Thyroid gland (tissue), 4 donors: ENCODE data around the gene TMSB10. TPM values are rescaled to one million over a fixed set of nuclear protein-coding genes. Genes with fewer than 3 reads are reported as not detected.

Experiments
- DNase-seq, 2 donors: peaks; one replicate each; pipeline ENCODE4 v3.0.0-alpha.2; 2019
- H3K27ac ChIP-seq, 3 donors: fragments of 200-600 bp; sonication (generic); 1 replicate in 2 of 3; 2 replicates in 1 of 3; pipeline ENCODE4 v1.5.1; 2016 to 2019; ENCODE audit warnings: mild to moderate bottlenecking in 1 of 3, moderate library complexity in 1 of 3
- H3K27me3 ChIP-seq: fragments of 200-600 bp; sonication (generic); one replicate; pipeline ENCODE4 v1.5.1; 2019
- H3K36me3 ChIP-seq, 2 donors: fragments of 200-600 bp; sonication (generic); one replicate each; pipeline ENCODE4 v1.5.1; 2016 to 2019
- H3K4me1 ChIP-seq, 2 donors: fragments of 200-600 bp; sonication (generic); one replicate each; pipeline ENCODE4 v1.5.1; 2017 to 2019
- H3K4me3 ChIP-seq, 3 donors: fragments of 200-600 bp; sonication (generic); replicated peaks in 1 of 3; 1 replicate in 2 of 3; 2 replicates in 1 of 3; pipeline ENCODE4 v1.5.1; 2016; ENCODE audit warnings: mild to moderate bottlenecking in 1 of 3
- H3K9me3 ChIP-seq: fragments of 200-600 bp; sonication (generic); one replicate; pipeline ENCODE4 v1.5.1; 2017
- POLR2A ChIP-seq, 2 donors: fragments of 450-650 bp; IDR thresholded peaks; one replicate each; pipeline ENCODE4 v1.6.1; 2017; ENCODE audit warnings: antibody characterized with exemption in 2 of 2, mild to moderate bottlenecking in 2 of 2, moderate library complexity in 1 of 2
- WGBS, 2 donors: methylation state at CpG; one replicate each; pipeline ENCODE4 v1.1.5; 2017; 5-methylcytosine and 5-hydroxymethylcytosine counted together
- intact Hi-C: fragments of 100-400 bp; cut with DNase I; formaldehyde crosslinking; loops from one replicate; pipeline ENCODE4 v1.15.1; 2023
- total RNA-seq, 4 donors: library from RNA; depleted of rRNA; stranded (reverse); fragments of >200 nt; gene quantifications; one replicate each; pipeline ENCODE4 v1.2.3, GENCODE V29; 2016
- TF ChIP-seq, protein P1 (sequence below), 6 experiments: fragments of 200-600 bp in 3 of 6; fragments of 450-650 bp in 3 of 6; sonication (generic) in 3 of 6; IDR thresholded peaks; one replicate each; pipeline ENCODE4 v1.5.1; 2016 to 2019; ENCODE audit warnings: antibody characterized with exemption in 6 of 6, mild to moderate bottlenecking in 2 of 6, inconsistent platforms in 1 of 6, moderate library complexity in 1 of 6

Gene TMSB10
- total RNA-seq, 4 donors from 2014 or later, result 958 to 1,745 (median 1,373) TPM

DNA sequence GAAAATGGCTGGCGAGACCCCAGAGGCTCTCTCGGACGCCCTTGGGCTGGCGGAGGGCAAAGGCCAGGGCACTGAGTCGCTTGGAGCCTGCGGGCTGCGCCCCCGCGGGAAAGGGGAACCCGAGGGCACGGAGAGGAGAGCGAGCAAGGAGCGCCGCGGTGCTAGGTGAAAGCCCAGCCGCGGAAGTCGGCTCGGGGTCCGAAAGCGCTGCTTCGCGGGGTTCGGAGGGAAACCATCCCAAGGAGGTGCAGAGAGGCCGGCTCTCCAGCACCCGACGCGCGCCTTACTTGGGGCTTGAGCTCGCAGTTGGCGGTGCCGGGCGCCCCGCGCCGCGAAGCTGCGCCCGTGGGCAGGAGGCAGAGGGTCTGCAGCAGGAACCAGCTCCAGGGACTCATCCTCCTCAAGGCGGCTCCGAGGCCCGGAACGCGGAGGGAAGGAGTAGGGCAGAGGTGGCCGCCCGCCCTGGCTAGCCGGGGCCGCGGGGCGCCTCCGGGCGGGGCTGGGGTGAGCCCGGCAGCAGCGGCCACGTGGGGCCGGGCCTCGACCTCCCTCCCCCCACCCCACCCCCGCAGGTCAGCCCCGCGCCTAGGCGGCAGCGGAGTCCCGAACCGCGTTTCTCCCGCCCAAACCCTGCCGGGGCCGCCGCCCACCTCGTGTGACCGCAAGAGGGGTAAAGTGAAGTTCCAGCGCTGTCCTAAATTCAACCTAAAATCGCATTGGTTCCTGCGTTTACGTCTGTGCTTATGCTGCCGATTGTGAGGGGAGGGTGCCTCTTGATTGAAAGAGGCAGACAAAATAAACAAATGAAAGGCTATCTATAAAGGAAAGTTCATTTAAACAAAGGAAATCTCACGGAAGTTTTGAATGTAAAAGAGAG is 24.6 kb upstream of the TMSB10 start, which contains the start of gene TRABD2A:
TRABD2A (minus strand) TSS at position 440 of the 877 bp plus-strand sequence; CDS start at position 395, 45 bp downstream.
- H3K9me3 ChIP-seq, result no peaks in the 10 kb centered on the region
- H3K4me1 ChIP-seq, result peaks cover 15 to 21% of the 10 kb centered on the region in 2 donors
- H3K36me3 ChIP-seq, result no peaks in the 10 kb centered on the region
- H3K4me3 ChIP-seq, result peak within 1 kb of the TSS; percentile 10 to 52 (median 11)
- intact Hi-C loops, result loop anchor here (5.0 kb wide), 1 partner anchor 384 kb away; no protein-coding TSS in a partner anchor
- 0 to 2% methylated on average over 19 to 63 of the region's 77 CpGs for WGBS, 2 donors
- TF ChIP-seq, protein P1, sequence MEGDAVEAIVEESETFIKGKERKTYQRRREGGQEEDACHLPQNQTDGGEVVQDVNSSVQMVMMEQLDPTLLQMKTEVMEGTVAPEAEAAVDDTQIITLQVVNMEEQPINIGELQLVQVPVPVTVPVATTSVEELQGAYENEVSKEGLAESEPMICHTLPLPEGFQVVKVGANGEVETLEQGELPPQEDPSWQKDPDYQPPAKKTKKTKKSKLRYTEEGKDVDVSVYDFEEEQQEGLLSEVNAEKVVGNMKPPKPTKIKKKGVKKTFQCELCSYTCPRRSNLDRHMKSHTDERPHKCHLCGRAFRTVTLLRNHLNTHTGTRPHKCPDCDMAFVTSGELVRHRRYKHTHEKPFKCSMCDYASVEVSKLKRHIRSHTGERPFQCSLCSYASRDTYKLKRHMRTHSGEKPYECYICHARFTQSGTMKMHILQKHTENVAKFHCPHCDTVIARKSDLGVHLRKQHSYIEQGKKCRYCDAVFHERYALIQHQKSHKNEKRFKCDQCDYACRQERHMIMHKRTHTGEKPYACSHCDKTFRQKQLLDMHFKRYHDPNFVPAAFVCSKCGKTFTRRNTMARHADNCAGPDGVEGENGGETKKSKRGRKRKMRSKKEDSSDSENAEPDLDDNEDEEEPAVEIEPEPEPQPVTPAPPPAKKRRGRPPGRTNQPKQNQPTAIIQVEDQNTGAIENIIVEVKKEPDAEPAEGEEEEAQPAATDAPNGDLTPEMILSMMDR (IDR thresholded peaks at IDR 0.05), result no peak
- TF ChIP-seq POLR2A (IDR thresholded peaks at IDR 0.05), result no peak
- H3K27me3 ChIP-seq, result no peaks in the 10 kb centered on the region
- no peak for DNase-seq
- H3K27ac ChIP-seq, result no peak within 1 kb of the TSS

- TF ChIP-seq POLR2A (IDR thresholded peaks at IDR 0.05), result no peak
- TF ChIP-seq, protein P1 (IDR thresholded peaks at IDR 0.05), result peak; percentile 35 to 77 (median 66)
- H3K9me3 ChIP-seq, result no peaks in the 10 kb centered on the region
- intact Hi-C loops, result loop anchor here (5.0 kb wide), 1 partner anchor 384 kb away; no protein-coding TSS in a partner anchor
- peaks cover 15 to 21% of the 10 kb centered on the region in 2 donors for H3K4me1 ChIP-seq
- H3K27ac ChIP-seq, result no peak overlapping the region
- peak; percentile 81 to 86 for DNase-seq
- WGBS, 2 donors, result 2% methylated on average over 29 of the region's 29 CpGs
- no peaks in the 10 kb centered on the region for H3K36me3 ChIP-seq
- H3K4me3 ChIP-seq, result peak overlapping the region; percentile 8 to 52 (median 10)
- no peaks in the 10 kb centered on the region for H3K27me3 ChIP-seq
These were observed 23.7 kb upstream of the TMSB10 start for GRCh38 chr2:84881581-84882413.

- DNase-seq, result no peak
- Histone ChIP-seq H3K9me3 (no peaks in the 10 kb centered on the region), H3K4me3 (no peak overlapping the region), H3K27ac (no peak overlapping the region), H3K27me3 (no peaks in the 10 kb centered on the region), H3K4me1 (peaks cover 15 to 21% of the 10 kb centered on the region in 2 donors), H3K36me3 (no peaks in the 10 kb centered on the region)
- 53 to 54% methylated on average over 3 of the region's 3 CpGs for WGBS, 2 donors
- no peak for TF ChIP-seq POLR2A (IDR thresholded peaks at IDR 0.05)
- TF ChIP-seq, protein P1 (IDR thresholded peaks at IDR 0.05), result no peak
- intact Hi-C loops, result loop anchor here (5.0 kb wide), 1 partner anchor 385 kb away; no protein-coding TSS in a partner anchor
These were observed 23.1 kb upstream of the TMSB10 start for GRCh38 chr2:84882414-84882738.

GRCh38 chr2:84882775-84883550 is 22.5 kb upstream of the TMSB10 start:
- intact Hi-C loops, result loop anchor here (5.0 kb wide), 1 partner anchor 386 kb away; no protein-coding TSS in a partner anchor
- Histone ChIP-seq H3K27me3 (no peaks in the 10 kb centered on the region), H3K4me1 (peaks cover 15 to 21% of the 10 kb centered on the region in 2 donors), H3K36me3 (no peaks in the 10 kb centered on the region), H3K9me3 (no peaks in the 10 kb centered on the region), H3K27ac (no peak overlapping the region), H3K4me3 (no peak overlapping the region)
- no peak for DNase-seq
- 94 to 97% methylated on average over 4 of the region's 4 CpGs for WGBS, 2 donors
- no peak for TF ChIP-seq POLR2A (IDR thresholded peaks at IDR 0.05)
- TF ChIP-seq, protein P1 (IDR thresholded peaks at IDR 0.05), result no peak
